K562 (cell line): ENCODE results near the gene ATXN1. TPM values are rescaled to one million over a fixed set of nuclear protein-coding genes. Genes with fewer than 3 reads are reported as not detected.

Experiments used
- ATAC-seq: fragments of 200-7000 bp; cut with Tn5 transposase; 3 replicates; pipeline ENCODE4 v1.9.1; 2020; ENCODE audit warnings: moderate library complexity
- BruUV-seq: library from RNA; stranded (reverse); fragments of 400-500 nt; replicated peaks from 2 replicates; lab custom pipeline; 2021; lab: Mats Ljungman, UMichigan
- CTCF ChIA-PET: fragments of 300-600 bp; formaldehyde crosslinking; extraction: SDS; loops from one replicate; lab custom pipeline; 2021; ENCODE audit warnings: low intra/inter-chr PET ratio; lab: Yijun Ruan, JAX
- POLR2A ChIA-PET: fragments of 300-600, 350-650 bp; sonication (Branson Sonifier 250); formaldehyde crosslinking; extraction: SDS; loops from one replicate; lab custom pipeline; 2021; ENCODE audit warnings: antibody characterized with exemption, inconsistent platforms; lab: Yijun Ruan, JAX
- DNase-seq, 4 experiments: peaks; one replicate each; pipeline versions ENCODE4 v3.0.0 to v3.0.0-alpha.2; 2011 to 2018; ENCODE audit warnings: low spot score in 3 of 4, mixed read lengths in 3 of 4; ENCODE audit errors: extremely low read depth in 1 of 4
- FAIRE-seq: peaks from 2 replicates; lab custom pipeline; 2011; peaks lifted over from hg19 to GRCh38; lab: Jason Lieb, UNC
- H2AFZ ChIP-seq: 2 replicates; pipeline ENCODE4 v1.6.0; 2011; ENCODE audit warnings: low read depth, low read length, control low read depth, inconsistent platforms
- H3K27ac ChIP-seq: fragments of 200-600 bp; 3 replicates; pipeline ENCODE4 v1.8.0; 2011; ENCODE audit warnings: low read depth, mild to moderate bottlenecking, control low read depth, inconsistent platforms, low read length, moderate library complexity, mixed read lengths; ENCODE audit errors: extremely low read depth
- H3K27me3 ChIP-seq, 2 experiments: fragments of 300-600 bp in 1 of 2; 2 replicates in 1 of 2; 3 replicates in 1 of 2; pipeline versions ENCODE4 v1.6.0 to v1.8.0; 2011; ENCODE audit warnings: inconsistent platforms in 2 of 2, low read length in 2 of 2, mild to moderate bottlenecking in 1 of 2, mixed read lengths in 1 of 2, moderate library complexity in 1 of 2; ENCODE audit not compliant: control insufficient read depth in 2 of 2, insufficient read depth in 2 of 2
- H3K36me3 ChIP-seq: fragments of 300-600 bp; 3 replicates; pipeline ENCODE4 v1.8.0; 2011; ENCODE audit warnings: mild to moderate bottlenecking, low read length, inconsistent platforms; ENCODE audit not compliant: control insufficient read depth, insufficient read depth
- H3K4me1 ChIP-seq, 2 experiments: fragments of 200-600 bp in 1 of 2; replicated peaks in 1 of 2; 2 replicates in 1 of 2; 3 replicates in 1 of 2; pipeline versions ENCODE4 v1.5.1 to v1.8.0; 2011; ENCODE audit warnings: inconsistent platforms in 2 of 2, low read length in 2 of 2, mild to moderate bottlenecking in 1 of 2, mixed read lengths in 1 of 2, moderate library complexity in 1 of 2; ENCODE audit not compliant: control insufficient read depth in 2 of 2, insufficient read depth in 2 of 2
- H3K4me2 ChIP-seq: 2 replicates; pipeline ENCODE4 v1.6.1; 2011; ENCODE audit warnings: low read length, control low read depth, inconsistent platforms, mixed read lengths; ENCODE audit not compliant: insufficient read depth
- H3K4me3 ChIP-seq: fragments of 200-600 bp; sonication (generic), shearing (Covaris generic); 2 replicates; pipeline ENCODE4 v1.5.1; 2016; ENCODE audit warnings: control low read depth, inconsistent platforms
- H3K79me2 ChIP-seq: fragments of 200-600 bp; 3 replicates; pipeline ENCODE4 v1.8.0; 2011; ENCODE audit warnings: low read length, inconsistent platforms; ENCODE audit not compliant: control insufficient read depth, insufficient read depth
- H3K9ac ChIP-seq, 2 experiments: 2 replicates each; pipeline versions ENCODE4 v1.6.0 to v1.6.1; 2011; ENCODE audit warnings: low read depth in 2 of 2, low read length in 2 of 2, control low read depth in 1 of 2, inconsistent platforms in 1 of 2, mild to moderate bottlenecking in 1 of 2, mixed read lengths in 1 of 2; ENCODE audit not compliant: insufficient read depth in 1 of 2
- H3K9me1 ChIP-seq: one replicate; pipeline ENCODE4 v1.6.0; 2011; ENCODE audit warnings: inconsistent platforms, mild to moderate bottlenecking, low read length, moderate library complexity; ENCODE audit not compliant: control insufficient read depth, insufficient read depth
- H3K9me3 ChIP-seq: replicated peaks from 2 replicates; pipeline ENCODE4 v1.5.1; 2011; ENCODE audit warnings: low read depth, low read length, inconsistent platforms; ENCODE audit not compliant: control insufficient read depth, insufficient read depth
- H4K20me1 ChIP-seq: replicated peaks from 2 replicates; pipeline ENCODE4 v1.6.1; 2011; ENCODE audit warnings: low read length, inconsistent platforms, mixed read lengths; ENCODE audit not compliant: control insufficient read depth, insufficient read depth
- BCL6 ChIP-seq: fragments of 250-450 bp; sonication (Bioruptor Pico); IDR thresholded peaks from 2 replicates; pipeline ENCODE4 v1.4.0; 2020
- CHD1 ChIP-seq: fragments of 200-600 bp; sonication (generic); IDR thresholded peaks from one replicate; pipeline ENCODE4 v1.6.1; 2012; ENCODE audit warnings: mild to moderate bottlenecking, moderate library complexity, low read length, inconsistent platforms
- CXXC5 ChIP-seq: fragments of 250-450 bp; sonication (Bioruptor Pico); IDR thresholded peaks from 2 replicates; pipeline ENCODE4 v1.8.0; 2022; ENCODE audit warnings: inconsistent platforms, mild to moderate bottlenecking, moderate library complexity
- EP400 ChIP-seq: fragments of 450-650 bp; IDR thresholded peaks from 2 replicates; pipeline ENCODE4 v1.6.1; 2017; ENCODE audit warnings: antibody characterized with exemption, mild to moderate bottlenecking, moderate library complexity
- HNRNPH1 ChIP-seq: fragments of 200-400 bp; formaldehyde crosslinking; optimal IDR thresholded peaks from 2 replicates; pipeline ENCODE3; 2017; ENCODE audit warnings: low read depth, mild to moderate bottlenecking, low read length, moderate library complexity
- MYC ChIP-seq, 2 experiments: fragments of 250-450 bp in 1 of 2; sonication (Bioruptor Pico) in 1 of 2; IDR thresholded peaks; 2 replicates each; pipeline versions ENCODE4 v1.5.1 to v1.6.1; 2012 to 2021; ENCODE audit warnings: low read depth in 2 of 2, borderline replicate concordance in 1 of 2, improper control_type of control experiment in 1 of 2, low read length in 1 of 2, mild to moderate bottlenecking in 1 of 2, moderate library complexity in 1 of 2
- NCOA6 ChIP-seq: fragments of 450-650 bp; IDR thresholded peaks from 2 replicates; pipeline ENCODE4 v1.6.1; 2017; ENCODE audit warnings: mild to moderate bottlenecking
- SNIP1 ChIP-seq: fragments of 450-650 bp; IDR thresholded peaks from 2 replicates; pipeline ENCODE4 v1.7.1; 2017; ENCODE audit warnings: low read depth, mild to moderate bottlenecking
- SPI1 ChIP-seq: IDR thresholded peaks from 2 replicates; pipeline ENCODE4 v1.6.1; 2011; ENCODE audit warnings: low read depth, low read length, control low read depth, borderline replicate concordance
- SRSF7 ChIP-seq: fragments of 200-400 bp; formaldehyde crosslinking; optimal IDR thresholded peaks from 2 replicates; pipeline ENCODE3; 2017; ENCODE audit warnings: mild to moderate bottlenecking, low read depth, low read length
- TCFL5 ChIP-seq: fragments of 250-450 bp; sonication (Bioruptor Pico); conservative IDR thresholded peaks from 2 replicates; pipeline ENCODE4 v1.6.1; 2021; ENCODE audit warnings: mild to moderate bottlenecking, moderate library complexity, matching md5 sums
- ZEB2 ChIP-seq: fragments of 450-650 bp; IDR thresholded peaks from 2 replicates; pipeline ENCODE4 v1.6.1; 2016
- ZNF12 ChIP-seq: sonication (generic); formaldehyde crosslinking; IDR thresholded peaks from 2 replicates; pipeline ENCODE4 v1.4.0; 2020; ENCODE audit warnings: mild to moderate bottlenecking, missing genetic modification reagents
- ZNF316 ChIP-seq: fragments of 450-650 bp; IDR thresholded peaks from 2 replicates; pipeline ENCODE4 v1.6.1; 2016
- ZNF717 ChIP-seq: fragments of 250-450 bp; sonication (Bioruptor Pico); IDR thresholded peaks from 2 replicates; pipeline ENCODE4 v1.5.0; 2021
- ZNF79 ChIP-seq: fragments of 250-450 bp; sonication (Bioruptor Pico); IDR thresholded peaks from 2 replicates; pipeline ENCODE4 v1.4.0; 2020; ENCODE audit warnings: low read depth, mild to moderate bottlenecking, moderate library complexity
- WGBS: fragments of 100-300 bp; shearing (Covaris generic); methylation state at CpG from one replicate; pipeline ENCODE4 v1.1.6; 2016; ENCODE audit warnings: low coverage, mixed read lengths; ENCODE audit not compliant: insufficient coverage; ENCODE audit errors: missing lambda C conversion rate; 5-methylcytosine and 5-hydroxymethylcytosine counted together
- in situ Hi-C: fragments of 300-500 bp; cut with MboI; formaldehyde crosslinking; loops from 4 replicates; pipeline ENCODE4 v1.15.0; 2018; ENCODE audit warnings: inconsistent platforms, mixed read lengths
- intact Hi-C: fragments of 100-400 bp; cut with micrococcal nuclease; formaldehyde crosslinking; loops from 2 replicates; pipeline ENCODE4 v1.14.2; 2022
- polyA plus RNA-seq, 8 experiments: library from polyadenylated mRNA; depleted of rRNA in 4 of 8; stranded (reverse) in 5 of 8; unstranded in 3 of 8; fragments of >200 nt; fragmentation: Nextera tagmentation in 2 of 8; fragmentation: Illumina TruSeq in 1 of 8; extraction: Ambion mirVana in 2 of 8; extraction: Trizol in 1 of 8; gene quantifications; 2 replicates each; pipeline versions ENCODE4 v1.2.1 to v1.2.3, GENCODE V29; 2011 to 2014; ENCODE audit warnings: inconsistent platforms in 1 of 8, missing spikeins in 1 of 8
- total RNA-seq, 7 experiments: library from RNA; depleted of rRNA in 6 of 7; stranded (reverse); fragments of >200 nt in 6 of 7; fragmentation: Illumina TruSeq in 2 of 7; extraction: Trizol in 2 of 7; gene quantifications; 2 replicates each; pipeline versions ENCODE4 v1.2.1 to v1.2.3, GENCODE V29; 2011 to 2021; ENCODE audit warnings: low replicate concordance in 1 of 7
- TF ChIP-seq, protein P1 (sequence below): fragments of 200-800 bp; sonication (Bioruptor generic); IDR thresholded peaks from 2 replicates; pipeline ENCODE4 v1.6.1; 2017; ENCODE audit warnings: missing genetic modification characterization, missing compliant biosample characterization
- TF ChIP-seq, protein P2 (sequence below): fragments of 250-450 bp; sonication (Bioruptor Pico); IDR thresholded peaks from 2 replicates; pipeline ENCODE4 v1.5.1; 2021; ENCODE audit warnings: mild to moderate bottlenecking

Gene ATXN1
- total and polyA plus RNA-seq, 9 of the 15 experiments (the other 6 are each of a cell fraction or from before 2014, with no cell fraction given) = under 0.01 to 1.2 (median 0.58) TPM

DNA sequence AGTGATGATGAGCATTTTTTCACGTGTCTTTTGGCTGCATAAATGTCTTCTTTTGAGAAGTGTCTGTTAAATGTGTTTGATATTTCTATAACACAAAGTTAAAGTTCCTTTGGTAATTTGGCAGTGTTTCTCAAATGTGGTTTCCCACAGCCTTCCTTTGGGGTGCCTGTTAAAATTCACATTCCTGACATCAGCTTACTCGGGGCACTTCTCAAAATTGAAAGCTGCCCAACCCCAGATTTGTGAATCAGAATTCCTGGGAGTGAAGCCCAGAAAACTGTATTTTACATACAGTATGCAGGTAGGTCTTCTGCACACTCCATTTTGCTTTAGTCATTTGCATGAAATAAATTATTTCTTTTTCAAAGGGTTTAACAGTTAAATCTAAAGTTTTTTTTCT is 315.0 kb downstream of the ATXN1 start (continued):
- TF ChIP-seq, protein P1, sequence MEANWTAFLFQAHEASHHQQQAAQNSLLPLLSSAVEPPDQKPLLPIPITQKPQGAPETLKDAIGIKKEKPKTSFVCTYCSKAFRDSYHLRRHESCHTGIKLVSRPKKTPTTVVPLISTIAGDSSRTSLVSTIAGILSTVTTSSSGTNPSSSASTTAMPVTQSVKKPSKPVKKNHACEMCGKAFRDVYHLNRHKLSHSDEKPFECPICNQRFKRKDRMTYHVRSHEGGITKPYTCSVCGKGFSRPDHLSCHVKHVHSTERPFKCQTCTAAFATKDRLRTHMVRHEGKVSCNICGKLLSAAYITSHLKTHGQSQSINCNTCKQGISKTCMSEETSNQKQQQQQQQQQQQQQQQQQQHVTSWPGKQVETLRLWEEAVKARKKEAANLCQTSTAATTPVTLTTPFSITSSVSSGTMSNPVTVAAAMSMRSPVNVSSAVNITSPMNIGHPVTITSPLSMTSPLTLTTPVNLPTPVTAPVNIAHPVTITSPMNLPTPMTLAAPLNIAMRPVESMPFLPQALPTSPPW = no peak
- TF ChIP-seq TCFL5 (CRISPR knock-in tag) = no peak
- TF ChIP-seq SPI1 = no peak
- TF ChIP-seq, protein P2, sequence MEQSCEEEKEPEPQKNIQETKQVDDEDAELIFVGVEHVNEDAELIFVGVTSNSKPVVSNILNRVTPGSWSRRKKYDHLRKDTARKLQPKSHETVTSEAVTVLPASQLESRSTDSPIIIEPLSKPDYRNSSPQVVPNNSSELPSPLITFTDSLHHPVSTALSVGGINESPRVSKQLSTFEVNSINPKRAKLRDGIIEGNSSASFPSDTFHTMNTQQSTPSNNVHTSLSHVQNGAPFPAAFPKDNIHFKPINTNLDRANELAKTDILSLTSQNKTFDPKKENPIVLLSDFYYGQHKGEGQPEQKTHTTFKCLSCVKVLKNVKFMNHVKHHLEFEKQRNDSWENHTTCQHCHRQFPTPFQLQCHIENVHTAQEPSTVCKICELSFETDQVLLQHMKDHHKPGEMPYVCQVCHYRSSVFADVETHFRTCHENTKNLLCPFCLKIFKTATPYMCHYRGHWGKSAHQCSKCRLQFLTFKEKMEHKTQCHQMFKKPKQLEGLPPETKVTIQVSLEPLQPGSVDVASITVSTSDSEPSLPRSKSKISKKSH (CRISPR knock-in tag) = no peak
- TF ChIP-seq SNIP1 = no peak

DNA sequence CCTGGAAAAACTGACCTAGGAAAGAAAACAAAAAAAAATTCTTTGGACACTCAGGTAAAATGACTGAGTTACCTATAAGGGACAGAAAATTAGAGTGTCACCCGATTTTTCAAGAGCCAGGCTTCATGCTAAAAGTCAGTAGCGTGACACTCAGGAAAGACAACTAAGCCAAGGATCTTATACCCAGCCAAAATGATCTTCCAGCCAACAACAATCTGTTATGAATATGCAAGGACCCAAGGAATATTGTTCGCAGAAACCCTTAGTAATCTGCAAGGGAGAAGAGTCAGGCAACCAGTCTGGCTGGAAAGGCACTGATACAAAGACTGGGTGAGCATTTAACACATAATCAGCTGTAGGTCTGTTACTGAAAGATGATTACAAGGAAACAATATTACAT is 319.2 kb downstream of the ATXN1 start:
- no peak overlapping the region for H3K27ac ChIP-seq
- H3K9ac ChIP-seq = no peak overlapping the region
- H3K36me3 ChIP-seq = no peaks in the 10 kb centered on the region
- no peak overlapping the region for H3K4me2 ChIP-seq
- FAIRE-seq (no peak), DNase-seq (no peak), ATAC-seq (no peak)
- H4K20me1 ChIP-seq = no peaks in the 10 kb centered on the region
- BruUV-seq = no TSS peak
- in situ Hi-C loops (no loop called here), intact Hi-C loops (no loop called here)
- no peak overlapping the region for H2AFZ ChIP-seq
- H3K79me2 ChIP-seq = no peaks in the 10 kb centered on the region
- H3K9me1 ChIP-seq = no peaks in the 10 kb centered on the region
- TF ChIP-seq MYC (IDR thresholded peaks at IDR 0.05; ENCODE audit: low read depth, low read length) (no peak), MYC (CRISPR knock-in tag; IDR thresholded peaks at IDR 0.05; ENCODE audit: borderline replicate concordance, low read depth) (no peak), NCOA6 (no peak), CXXC5 (CRISPR knock-in tag) (no peak), ZNF79 (CRISPR knock-in tag) (no peak), ZNF717 (no peak), ZNF316 (no peak), ZEB2 (no peak), CHD1 (no peak), ZNF12 (no peak), HNRNPH1 (no peak), SRSF7 (no peak), BCL6 (no peak), EP400 (no peak)
- TF ChIP-seq, all 486 proteins: peak for 0
- H3K4me1 ChIP-seq = no peaks in the 10 kb centered on the region; a peak in 3 of 5 replicates
- WGBS = 0% methylated on average over 3 of the region's 3 CpGs
- ChIA-PET CTCF (no interaction called here), POLR2A (no interaction called here)
- peaks cover 5 to 18% of the 10 kb centered on the region in 2 experiments; a peak in 2 of 5 replicates for H3K27me3 ChIP-seq
- H3K4me3 ChIP-seq = no peak overlapping the region
- H3K9me3 ChIP-seq = no peaks in the 10 kb centered on the region
